Mucosa of rectum (tissue), 2 donors: Measurements from ENCODE around the gene C17orf58.

Experiments used
- H3K27ac ChIP-seq, 2 donors: one replicate each; pipeline ENCODE4 v1.7.0; 2013; ENCODE audit warnings: inconsistent platforms in 2 of 2, low read depth in 2 of 2, low read length in 2 of 2
- H3K27me3 ChIP-seq, 2 donors: one replicate each; pipeline ENCODE4 v1.7.0; 2013; ENCODE audit warnings: low read length in 2 of 2; ENCODE audit not compliant: control insufficient read depth in 2 of 2, insufficient read depth in 2 of 2
- H3K36me3 ChIP-seq, 2 donors: one replicate each; pipeline ENCODE4 v1.7.0; 2013; ENCODE audit warnings: low read length in 2 of 2; ENCODE audit not compliant: control insufficient read depth in 2 of 2, insufficient read depth in 2 of 2
- H3K4me1 ChIP-seq, 2 donors: one replicate each; pipeline ENCODE4 v1.7.0; 2013; ENCODE audit warnings: low read length in 2 of 2, mild to moderate bottlenecking in 1 of 2; ENCODE audit not compliant: control insufficient read depth in 2 of 2, insufficient read depth in 2 of 2
- H3K4me3 ChIP-seq, 2 donors: one replicate each; pipeline ENCODE4 v1.7.0; 2013; ENCODE audit warnings: low read length in 2 of 2
- H3K9ac ChIP-seq, 2 donors: one replicate each; pipeline ENCODE4 v1.7.0; 2013; ENCODE audit warnings: low read length in 2 of 2, low read depth in 1 of 2, mild to moderate bottlenecking in 1 of 2
- H3K9me3 ChIP-seq, 2 donors: one replicate each; pipeline ENCODE4 v1.7.0; 2013; ENCODE audit warnings: low read length in 2 of 2; ENCODE audit not compliant: control insufficient read depth in 2 of 2
- donor health status: healthy.
- donor health status: Normal muscosa, but diverticular disease.

The C17orf58 gene

GRCh38 chr17:68004201-68004600 is 7.9 kb upstream of the C17orf58 start:
- Histone ChIP-seq H3K27ac (no peak overlapping the region), H3K4me3 (no peak overlapping the region), H3K4me1 (no peaks in the 10 kb centered on the region), H3K9me3 (no peaks in the 10 kb centered on the region), H3K9ac (no peak overlapping the region), H3K36me3 (no peaks in the 10 kb centered on the region), H3K27me3 (no peaks in the 10 kb centered on the region)

- no peak overlapping the region for H3K4me3 ChIP-seq
- no peak overlapping the region for H3K27ac ChIP-seq
- H3K27me3 ChIP-seq: peaks cover 0 to 4% of the 10 kb centered on the region in 2 donors
- H3K4me1 ChIP-seq: peaks cover 10 to 12% of the 10 kb centered on the region in 2 donors
- no peaks in the 10 kb centered on the region for H3K9me3 ChIP-seq
- H3K36me3 ChIP-seq: no peaks in the 10 kb centered on the region
- no peak overlapping the region for H3K9ac ChIP-seq
Observed at GRCh38 chr17:67999291-67999911, 3.1 kb upstream of the C17orf58 start.

GRCh38 chr17:67998466-67998865 is 2.2 kb upstream of the C17orf58 start:
- H3K4me1 ChIP-seq: peaks cover 12 to 13% of the 10 kb centered on the region in 2 donors
- peaks cover 0 to 4% of the 10 kb centered on the region in 2 donors for H3K27me3 ChIP-seq
- no peak overlapping the region for H3K4me3 ChIP-seq
- H3K36me3 ChIP-seq: no peaks in the 10 kb centered on the region
- no peak overlapping the region for H3K27ac ChIP-seq
- no peak overlapping the region for H3K9ac ChIP-seq
- H3K9me3 ChIP-seq: no peaks in the 10 kb centered on the region

GRCh38 chr17:67995570-67996263 is 552 bp downstream of the C17orf58 start:
- Histone ChIP-seq H3K9ac (peak overlapping the region in 1 of 2 donors; percentile 63), H3K27ac (peak overlapping the region in 1 of 2 donors; percentile 16), H3K27me3 (peaks cover 0 to 4% of the 10 kb centered on the region in 2 donors), H3K9me3 (no peaks in the 10 kb centered on the region), H3K4me1 (peaks cover 12 to 15% of the 10 kb centered on the region in 2 donors), H3K4me3 (peak overlapping the region; percentile 65 to 71), H3K36me3 (no peaks in the 10 kb centered on the region)

GRCh38 chr17:67994817-67995569 is 1.3 kb downstream of the C17orf58 start:
- Histone ChIP-seq H3K27ac (no peak overlapping the region), H3K36me3 (no peaks in the 10 kb centered on the region), H3K4me3 (peak overlapping the region; percentile 65 to 71), H3K9ac (peak overlapping the region in 1 of 2 donors; percentile 63), H3K27me3 (peaks cover 0 to 4% of the 10 kb centered on the region in 2 donors), H3K9me3 (no peaks in the 10 kb centered on the region), H3K4me1 (peaks cover 12 to 15% of the 10 kb centered on the region in 2 donors)

GRCh38 chr17:67993998-67994361 is 2.3 kb downstream of the C17orf58 start:
- Histone ChIP-seq H3K4me1 (peaks cover 12 to 15% of the 10 kb centered on the region in 2 donors), H3K4me3 (peak overlapping the region; percentile 83 to 97), H3K27me3 (peaks cover 0 to 4% of the 10 kb centered on the region in 2 donors), H3K9ac (peak overlapping the region; percentile 74 to 95), H3K9me3 (no peaks in the 10 kb centered on the region), H3K36me3 (no peaks in the 10 kb centered on the region), H3K27ac (peak overlapping the region; percentile 94 to 97)

- H3K4me1 ChIP-seq: peaks cover 12 to 15% of the 10 kb centered on the region in 2 donors
- no peaks in the 10 kb centered on the region for H3K9me3 ChIP-seq
- H3K9ac ChIP-seq: peak overlapping the region; percentile 74 to 95
- H3K27me3 ChIP-seq: peaks cover 0 to 4% of the 10 kb centered on the region in 2 donors
- peak overlapping the region; percentile 94 to 97 for H3K27ac ChIP-seq
- H3K4me3 ChIP-seq: peak overlapping the region; percentile 89 to 97
- no peaks in the 10 kb centered on the region for H3K36me3 ChIP-seq
Observed at GRCh38 chr17:67993153-67993997, 2.9 kb downstream of the C17orf58 start.

GRCh38 chr17:67992548-67993152 is 3.6 kb downstream of the C17orf58 start:
- Histone ChIP-seq H3K27ac (peak overlapping the region; percentile 91 to 94), H3K9me3 (no peaks in the 10 kb centered on the region), H3K36me3 (no peaks in the 10 kb centered on the region), H3K9ac (peak overlapping the region; percentile 74 to 91), H3K27me3 (peaks cover 0 to 4% of the 10 kb centered on the region in 2 donors), H3K4me1 (peaks cover 12 to 15% of the 10 kb centered on the region in 2 donors), H3K4me3 (peak overlapping the region; percentile 87 to 89)

GRCh38 chr17:67990909-67991308 is 5.4 kb downstream of the C17orf58 start:
- no peaks in the 10 kb centered on the region for H3K36me3 ChIP-seq
- H3K27ac ChIP-seq: no peak overlapping the region
- H3K4me3 ChIP-seq: no peak overlapping the region
- H3K9ac ChIP-seq: no peak overlapping the region
- no peaks in the 10 kb centered on the region for H3K9me3 ChIP-seq
- H3K27me3 ChIP-seq: no peaks in the 10 kb centered on the region
- peaks cover 10 to 15% of the 10 kb centered on the region in 2 donors for H3K4me1 ChIP-seq
